HL-60 (cell line): ENCODE data around the gene SGSM1.
A peak's percentile ranks its signal among the peaks of the same experiment; 100 is the strongest.

Source experiments
- CTCF ChIP-seq: IDR thresholded peaks from one replicate; pipeline ENCODE4 v1.5.1; 2011; ENCODE audit warnings: low read length, control low read depth, inconsistent platforms; ENCODE audit not compliant: insufficient read depth
- GABPA ChIP-seq: IDR thresholded peaks from 2 replicates; pipeline ENCODE4 v1.6.1; 2012; ENCODE audit warnings: low read depth
- POLR2AphosphoS5 ChIP-seq: IDR thresholded peaks from 2 replicates; pipeline ENCODE4 v1.6.1; 2012; ENCODE audit warnings: low read depth
- REST ChIP-seq: IDR thresholded peaks from 2 replicates; pipeline ENCODE4 v1.6.1; 2012; ENCODE audit warnings: low read depth; ENCODE audit not compliant: insufficient replicate concordance

DNA sequence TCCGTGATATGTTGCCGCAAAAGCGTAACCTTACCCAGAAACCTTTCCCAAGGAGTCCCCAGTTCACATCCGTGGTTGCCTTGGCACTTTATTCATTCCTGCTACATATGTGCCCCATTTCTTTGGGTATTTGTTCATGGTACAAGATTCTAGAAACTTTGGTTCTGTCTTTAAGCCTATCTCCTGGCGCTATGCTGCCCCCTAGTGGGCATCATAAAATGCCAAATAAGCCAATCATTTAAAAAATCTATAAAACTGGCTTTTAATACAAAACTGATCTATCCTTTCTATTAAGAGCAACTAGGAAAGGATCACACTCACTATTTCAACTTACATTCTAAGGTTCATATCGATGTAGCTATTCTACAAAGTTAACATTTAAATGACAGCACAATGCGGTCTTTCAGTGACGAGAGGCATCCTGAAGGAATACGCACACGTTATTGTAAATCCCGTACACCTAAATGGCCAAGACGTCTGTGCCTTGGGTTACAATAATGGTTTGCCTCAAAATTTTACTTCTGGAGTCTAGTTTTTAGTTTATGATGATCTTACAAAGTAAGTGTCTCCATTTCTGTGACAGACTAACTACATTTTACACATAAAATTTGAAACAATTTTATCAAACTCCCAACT is 47.7 kb upstream of the SGSM1 start:
- TF ChIP-seq CTCF = peak; percentile 42
- TF ChIP-seq POLR2AphosphoS5 = no peak
- no peak for TF ChIP-seq REST
- no peak for TF ChIP-seq GABPA
